H1 (cell line): ENCODE data around the gene LTBP3.

Experiments used
- EP300 ChIP-seq, 2 experiments: IDR thresholded peaks; 1 replicate in 1 of 2; 2 replicates in 1 of 2; pipeline ENCODE4 v1.6.1; 2011 to 2012; ENCODE audit warnings: low read depth in 2 of 2, low read length in 2 of 2, mild to moderate bottlenecking in 2 of 2, borderline replicate concordance in 1 of 2, inconsistent platforms in 1 of 2, moderate library complexity in 1 of 2
- FOSL1 ChIP-seq: IDR thresholded peaks from 2 replicates; pipeline ENCODE4 v1.6.1; 2011; ENCODE audit warnings: mild to moderate bottlenecking, low read depth, low read length, moderate library complexity; ENCODE audit not compliant: insufficient read depth
- GABPA ChIP-seq: IDR thresholded peaks from 2 replicates; pipeline ENCODE4 v1.6.1; 2011; ENCODE audit warnings: mild to moderate bottlenecking, low read length, moderate library complexity, borderline replicate concordance; ENCODE audit not compliant: insufficient read depth
- PHF8 ChIP-seq: fragments of 200-600 bp; sonication (generic); conservative IDR thresholded peaks from 2 replicates; pipeline ENCODE4 v1.7.1; 2012; ENCODE audit warnings: low read depth, mild to moderate bottlenecking, inconsistent platforms, low read length, moderate library complexity
- POLR2A ChIP-seq, 2 experiments: IDR thresholded peaks; 1 replicate in 1 of 2; 2 replicates in 1 of 2; pipeline ENCODE4 v1.6.1; 2011; ENCODE audit warnings: low read depth in 2 of 2, low read length in 2 of 2, mild to moderate bottlenecking in 2 of 2; ENCODE audit errors: control extremely low read depth in 1 of 2
- POLR2AphosphoS5 ChIP-seq: IDR thresholded peaks from 2 replicates; pipeline ENCODE4 v1.6.1; 2011; ENCODE audit warnings: low read depth, low read length
- RFX5 ChIP-seq: IDR thresholded peaks from 2 replicates; pipeline ENCODE4 v1.6.1; 2011; ENCODE audit warnings: low read depth, low read length, improper control_type of control experiment, borderline replicate concordance
- SIN3A ChIP-seq, 2 experiments: IDR thresholded peaks in 1 of 2; conservative IDR thresholded peaks in 1 of 2; 2 replicates each; pipeline ENCODE4 v1.6.1; 2011 to 2012; ENCODE audit warnings: low read length in 2 of 2, improper control_type of control experiment in 1 of 2, low read depth in 1 of 2, mild to moderate bottlenecking in 1 of 2
- SRF ChIP-seq: IDR thresholded peaks from 2 replicates; pipeline ENCODE4 v1.6.1; 2011; ENCODE audit warnings: mild to moderate bottlenecking, low read depth, low read length, moderate library complexity
- SUZ12 ChIP-seq: fragments of 200-600 bp; sonication (generic); IDR thresholded peaks from 2 replicates; pipeline ENCODE4 v1.6.1; 2012; ENCODE audit warnings: mild to moderate bottlenecking, inconsistent platforms, low read length, moderate library complexity, mixed read lengths
- TAF1 ChIP-seq: IDR thresholded peaks from 2 replicates; pipeline ENCODE4 v1.6.1; 2011; ENCODE audit warnings: mild to moderate bottlenecking, low read depth, low read length
- TF ChIP-seq, protein P1 (sequence below), 3 experiments: IDR thresholded peaks; 1 replicate in 2 of 3; 2 replicates in 1 of 3; pipeline versions ENCODE4 v1.5.1 to v1.6.1; 2011; ENCODE audit warnings: low read length in 3 of 3, mild to moderate bottlenecking in 3 of 3, inconsistent platforms in 2 of 3, low read depth in 1 of 3, moderate library complexity in 1 of 3; ENCODE audit not compliant: insufficient read depth in 1 of 3; ENCODE audit errors: control extremely low read depth in 1 of 3
- TF ChIP-seq, protein P2 (sequence below): fragments of 300-600 bp; sonication (generic); IDR thresholded peaks from 2 replicates; pipeline ENCODE4 v1.7.1; 2012; ENCODE audit warnings: low read length, moderate library complexity, mild to moderate bottlenecking, inconsistent platforms; ENCODE audit not compliant: insufficient replicate concordance
- TF ChIP-seq, protein P3 (sequence below): IDR thresholded peaks from 2 replicates; pipeline ENCODE4 v1.6.1; 2012; ENCODE audit warnings: inconsistent platforms

DNA sequence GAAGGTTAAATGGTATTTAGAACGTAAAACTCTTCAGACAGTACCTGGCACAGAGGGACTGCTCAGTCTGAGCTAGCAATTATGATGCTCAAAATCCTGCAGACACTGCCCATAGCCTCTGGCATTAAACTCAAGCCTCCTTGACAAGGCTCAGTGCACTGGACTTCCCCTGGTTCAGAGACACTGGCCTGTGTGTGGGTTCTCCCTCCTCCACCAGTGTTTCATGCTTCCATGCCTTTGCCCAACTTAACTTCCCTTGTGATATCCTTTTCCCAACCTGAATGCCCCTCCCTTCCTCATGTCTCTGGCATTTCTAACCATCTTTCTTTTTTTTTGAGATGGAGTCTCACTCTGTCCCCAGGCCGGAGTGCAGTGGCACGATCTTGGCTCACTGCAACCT is 9.1 kb downstream of the LTBP3 start:
- TF ChIP-seq POLR2AphosphoS5 (no peak), FOSL1 (no peak), GABPA (no peak), EP300 (IDR thresholded peaks at IDR 0.05; ENCODE audit: borderline replicate concordance in 1 of 2, low read depth in 2 of 2, low read length in 2 of 2) (no peak), POLR2A (IDR thresholded peaks at IDR 0.05; ENCODE audit: control extremely low read depth in 1 of 2, low read depth in 2 of 2, low read length in 2 of 2) (no peak), RFX5 (no peak), SRF (no peak), PHF8 (no peak), TAF1 (no peak), SIN3A (conservative IDR thresholded peaks at IDR 0.05 in 1 of 2, IDR thresholded peaks at IDR 0.05 in 1 of 2; ENCODE audit: low read depth in 1 of 2, low read length in 2 of 2) (no peak), SUZ12 (no peak)
- TF ChIP-seq, protein P1, sequence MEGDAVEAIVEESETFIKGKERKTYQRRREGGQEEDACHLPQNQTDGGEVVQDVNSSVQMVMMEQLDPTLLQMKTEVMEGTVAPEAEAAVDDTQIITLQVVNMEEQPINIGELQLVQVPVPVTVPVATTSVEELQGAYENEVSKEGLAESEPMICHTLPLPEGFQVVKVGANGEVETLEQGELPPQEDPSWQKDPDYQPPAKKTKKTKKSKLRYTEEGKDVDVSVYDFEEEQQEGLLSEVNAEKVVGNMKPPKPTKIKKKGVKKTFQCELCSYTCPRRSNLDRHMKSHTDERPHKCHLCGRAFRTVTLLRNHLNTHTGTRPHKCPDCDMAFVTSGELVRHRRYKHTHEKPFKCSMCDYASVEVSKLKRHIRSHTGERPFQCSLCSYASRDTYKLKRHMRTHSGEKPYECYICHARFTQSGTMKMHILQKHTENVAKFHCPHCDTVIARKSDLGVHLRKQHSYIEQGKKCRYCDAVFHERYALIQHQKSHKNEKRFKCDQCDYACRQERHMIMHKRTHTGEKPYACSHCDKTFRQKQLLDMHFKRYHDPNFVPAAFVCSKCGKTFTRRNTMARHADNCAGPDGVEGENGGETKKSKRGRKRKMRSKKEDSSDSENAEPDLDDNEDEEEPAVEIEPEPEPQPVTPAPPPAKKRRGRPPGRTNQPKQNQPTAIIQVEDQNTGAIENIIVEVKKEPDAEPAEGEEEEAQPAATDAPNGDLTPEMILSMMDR (IDR thresholded peaks at IDR 0.05; ENCODE audit: control extremely low read depth in 1 of 3, insufficient read depth in 1 of 3, low read depth in 1 of 3, low read length in 3 of 3), result no peak
- TF ChIP-seq, protein P2, sequence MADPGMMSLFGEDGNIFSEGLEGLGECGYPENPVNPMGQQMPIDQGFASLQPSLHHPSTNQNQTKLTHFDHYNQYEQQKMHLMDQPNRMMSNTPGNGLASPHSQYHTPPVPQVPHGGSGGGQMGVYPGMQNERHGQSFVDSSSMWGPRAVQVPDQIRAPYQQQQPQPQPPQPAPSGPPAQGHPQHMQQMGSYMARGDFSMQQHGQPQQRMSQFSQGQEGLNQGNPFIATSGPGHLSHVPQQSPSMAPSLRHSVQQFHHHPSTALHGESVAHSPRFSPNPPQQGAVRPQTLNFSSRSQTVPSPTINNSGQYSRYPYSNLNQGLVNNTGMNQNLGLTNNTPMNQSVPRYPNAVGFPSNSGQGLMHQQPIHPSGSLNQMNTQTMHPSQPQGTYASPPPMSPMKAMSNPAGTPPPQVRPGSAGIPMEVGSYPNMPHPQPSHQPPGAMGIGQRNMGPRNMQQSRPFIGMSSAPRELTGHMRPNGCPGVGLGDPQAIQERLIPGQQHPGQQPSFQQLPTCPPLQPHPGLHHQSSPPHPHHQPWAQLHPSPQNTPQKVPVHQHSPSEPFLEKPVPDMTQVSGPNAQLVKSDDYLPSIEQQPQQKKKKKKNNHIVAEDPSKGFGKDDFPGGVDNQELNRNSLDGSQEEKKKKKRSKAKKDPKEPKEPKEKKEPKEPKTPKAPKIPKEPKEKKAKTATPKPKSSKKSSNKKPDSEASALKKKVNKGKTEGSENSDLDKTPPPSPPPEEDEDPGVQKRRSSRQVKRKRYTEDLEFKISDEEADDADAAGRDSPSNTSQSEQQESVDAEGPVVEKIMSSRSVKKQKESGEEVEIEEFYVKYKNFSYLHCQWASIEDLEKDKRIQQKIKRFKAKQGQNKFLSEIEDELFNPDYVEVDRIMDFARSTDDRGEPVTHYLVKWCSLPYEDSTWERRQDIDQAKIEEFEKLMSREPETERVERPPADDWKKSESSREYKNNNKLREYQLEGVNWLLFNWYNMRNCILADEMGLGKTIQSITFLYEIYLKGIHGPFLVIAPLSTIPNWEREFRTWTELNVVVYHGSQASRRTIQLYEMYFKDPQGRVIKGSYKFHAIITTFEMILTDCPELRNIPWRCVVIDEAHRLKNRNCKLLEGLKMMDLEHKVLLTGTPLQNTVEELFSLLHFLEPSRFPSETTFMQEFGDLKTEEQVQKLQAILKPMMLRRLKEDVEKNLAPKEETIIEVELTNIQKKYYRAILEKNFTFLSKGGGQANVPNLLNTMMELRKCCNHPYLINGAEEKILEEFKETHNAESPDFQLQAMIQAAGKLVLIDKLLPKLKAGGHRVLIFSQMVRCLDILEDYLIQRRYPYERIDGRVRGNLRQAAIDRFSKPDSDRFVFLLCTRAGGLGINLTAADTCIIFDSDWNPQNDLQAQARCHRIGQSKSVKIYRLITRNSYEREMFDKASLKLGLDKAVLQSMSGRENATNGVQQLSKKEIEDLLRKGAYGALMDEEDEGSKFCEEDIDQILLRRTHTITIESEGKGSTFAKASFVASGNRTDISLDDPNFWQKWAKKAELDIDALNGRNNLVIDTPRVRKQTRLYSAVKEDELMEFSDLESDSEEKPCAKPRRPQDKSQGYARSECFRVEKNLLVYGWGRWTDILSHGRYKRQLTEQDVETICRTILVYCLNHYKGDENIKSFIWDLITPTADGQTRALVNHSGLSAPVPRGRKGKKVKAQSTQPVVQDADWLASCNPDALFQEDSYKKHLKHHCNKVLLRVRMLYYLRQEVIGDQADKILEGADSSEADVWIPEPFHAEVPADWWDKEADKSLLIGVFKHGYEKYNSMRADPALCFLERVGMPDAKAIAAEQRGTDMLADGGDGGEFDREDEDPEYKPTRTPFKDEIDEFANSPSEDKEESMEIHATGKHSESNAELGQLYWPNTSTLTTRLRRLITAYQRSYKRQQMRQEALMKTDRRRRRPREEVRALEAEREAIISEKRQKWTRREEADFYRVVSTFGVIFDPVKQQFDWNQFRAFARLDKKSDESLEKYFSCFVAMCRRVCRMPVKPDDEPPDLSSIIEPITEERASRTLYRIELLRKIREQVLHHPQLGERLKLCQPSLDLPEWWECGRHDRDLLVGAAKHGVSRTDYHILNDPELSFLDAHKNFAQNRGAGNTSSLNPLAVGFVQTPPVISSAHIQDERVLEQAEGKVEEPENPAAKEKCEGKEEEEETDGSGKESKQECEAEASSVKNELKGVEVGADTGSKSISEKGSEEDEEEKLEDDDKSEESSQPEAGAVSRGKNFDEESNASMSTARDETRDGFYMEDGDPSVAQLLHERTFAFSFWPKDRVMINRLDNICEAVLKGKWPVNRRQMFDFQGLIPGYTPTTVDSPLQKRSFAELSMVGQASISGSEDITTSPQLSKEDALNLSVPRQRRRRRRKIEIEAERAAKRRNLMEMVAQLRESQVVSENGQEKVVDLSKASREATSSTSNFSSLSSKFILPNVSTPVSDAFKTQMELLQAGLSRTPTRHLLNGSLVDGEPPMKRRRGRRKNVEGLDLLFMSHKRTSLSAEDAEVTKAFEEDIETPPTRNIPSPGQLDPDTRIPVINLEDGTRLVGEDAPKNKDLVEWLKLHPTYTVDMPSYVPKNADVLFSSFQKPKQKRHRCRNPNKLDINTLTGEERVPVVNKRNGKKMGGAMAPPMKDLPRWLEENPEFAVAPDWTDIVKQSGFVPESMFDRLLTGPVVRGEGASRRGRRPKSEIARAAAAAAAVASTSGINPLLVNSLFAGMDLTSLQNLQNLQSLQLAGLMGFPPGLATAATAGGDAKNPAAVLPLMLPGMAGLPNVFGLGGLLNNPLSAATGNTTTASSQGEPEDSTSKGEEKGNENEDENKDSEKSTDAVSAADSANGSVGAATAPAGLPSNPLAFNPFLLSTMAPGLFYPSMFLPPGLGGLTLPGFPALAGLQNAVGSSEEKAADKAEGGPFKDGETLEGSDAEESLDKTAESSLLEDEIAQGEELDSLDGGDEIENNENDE, result no peak
- TF ChIP-seq, protein P3, sequence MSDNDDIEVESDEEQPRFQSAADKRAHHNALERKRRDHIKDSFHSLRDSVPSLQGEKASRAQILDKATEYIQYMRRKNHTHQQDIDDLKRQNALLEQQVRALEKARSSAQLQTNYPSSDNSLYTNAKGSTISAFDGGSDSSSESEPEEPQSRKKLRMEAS, result no peak
